ENCODE results near the gene CD3G.

Gene CD3G

GRCh38 chr11:118334745-118335144 lies 9.4 kb upstream of the CD3G start:
- H3K36me3 ChIP-seq (ENCODE audit: insufficient read depth, low read depth, low read length): no peaks in the 10 kb centered on the region
- H3K9ac ChIP-seq (ENCODE audit: low read depth, low read length): no peak overlapping the region

GRCh38 chr11:118338637-118339061 lies 5.5 kb upstream of the CD3G start:
- no peak overlapping the region for H3K9ac ChIP-seq (ENCODE audit: low read depth, low read length)
- peaks cover 3% of the 10 kb centered on the region for H3K9me3 ChIP-seq (ENCODE audit: insufficient read depth, low read depth, low read length)
- H3K36me3 ChIP-seq (ENCODE audit: insufficient read depth, low read depth, low read length): no peaks in the 10 kb centered on the region
- H3K4me3 ChIP-seq (ENCODE audit: low read length): no peak overlapping the region
- no peak overlapping the region for H3K27ac ChIP-seq (ENCODE audit: low read length)
- H3K27me3 ChIP-seq (ENCODE audit: insufficient read depth, low read length): peaks cover 14% of the 10 kb centered on the region; the same call in 1 of the 2 replicates
- H3K4me1 ChIP-seq (ENCODE audit: insufficient read depth, low read length): no peaks in the 10 kb centered on the region

More at GRCh38 chr11:118334745-118335144, 9.4 kb upstream of the CD3G start:
- no peaks in the 10 kb centered on the region for H3K4me1 ChIP-seq (ENCODE audit: insufficient read depth, low read length)
- H3K27ac ChIP-seq (ENCODE audit: low read length): no peak overlapping the region
- H3K4me3 ChIP-seq (ENCODE audit: low read length): no peak overlapping the region
- H3K27me3 ChIP-seq (ENCODE audit: insufficient read depth, low read length): peaks cover 8% of the 10 kb centered on the region; the same call in 1 of the 2 replicates
- H3K9me3 ChIP-seq (ENCODE audit: insufficient read depth, low read depth, low read length): peaks cover 11% of the 10 kb centered on the region

GRCh38 chr11:118339281-118339961 lies 4.7 kb upstream of the CD3G start:
- Histone ChIP-seq H3K9ac (ENCODE audit: low read depth, low read length) (no peak overlapping the region), H3K36me3 (ENCODE audit: insufficient read depth, low read depth, low read length) (no peaks in the 10 kb centered on the region), H3K9me3 (ENCODE audit: insufficient read depth, low read depth, low read length) (no peaks in the 10 kb centered on the region), H3K27me3 (ENCODE audit: insufficient read depth, low read length) (peaks cover 14% of the 10 kb centered on the region; the same call in 1 of the 2 replicates), H3K4me3 (ENCODE audit: low read length) (no peak overlapping the region), H3K27ac (ENCODE audit: low read length) (no peak overlapping the region), H3K4me1 (ENCODE audit: insufficient read depth, low read length) (no peaks in the 10 kb centered on the region)

- Histone ChIP-seq H3K27ac (ENCODE audit: low read length) (no peak overlapping the region), H3K9ac (ENCODE audit: low read depth, low read length) (no peak overlapping the region), H3K27me3 (ENCODE audit: insufficient read depth, low read length) (peaks cover 18% of the 10 kb centered on the region; the same call in 1 of the 2 replicates), H3K4me3 (ENCODE audit: low read length) (no peak overlapping the region), H3K36me3 (ENCODE audit: insufficient read depth, low read depth, low read length) (no peaks in the 10 kb centered on the region), H3K9me3 (ENCODE audit: insufficient read depth, low read depth, low read length) (no peaks in the 10 kb centered on the region), H3K4me1 (ENCODE audit: insufficient read depth, low read length) (no peaks in the 10 kb centered on the region)
These were observed 3.7 kb upstream of the CD3G start for GRCh38 chr11:118340449-118340848.

GRCh38 chr11:118341261-118341660 lies 2.9 kb upstream of the CD3G start:
- no peak overlapping the region for H3K27ac ChIP-seq (ENCODE audit: low read length)
- no peak overlapping the region for H3K4me3 ChIP-seq (ENCODE audit: low read length)
- peaks cover 23% of the 10 kb centered on the region for H3K27me3 ChIP-seq (ENCODE audit: insufficient read depth, low read length)
- no peaks in the 10 kb centered on the region for H3K9me3 ChIP-seq (ENCODE audit: insufficient read depth, low read depth, low read length)
- H3K9ac ChIP-seq (ENCODE audit: low read depth, low read length): no peak overlapping the region
- no peaks in the 10 kb centered on the region for H3K4me1 ChIP-seq (ENCODE audit: insufficient read depth, low read length)
- no peaks in the 10 kb centered on the region for H3K36me3 ChIP-seq (ENCODE audit: insufficient read depth, low read depth, low read length)

- H3K9me3 ChIP-seq (ENCODE audit: insufficient read depth, low read depth, low read length): no peaks in the 10 kb centered on the region
- no peaks in the 10 kb centered on the region for H3K4me1 ChIP-seq (ENCODE audit: insufficient read depth, low read length)
- no peaks in the 10 kb centered on the region for H3K36me3 ChIP-seq (ENCODE audit: insufficient read depth, low read depth, low read length)
- no peak overlapping the region for H3K27ac ChIP-seq (ENCODE audit: low read length)
- H3K4me3 ChIP-seq (ENCODE audit: low read length): no peak overlapping the region
- H3K9ac ChIP-seq (ENCODE audit: low read depth, low read length): no peak overlapping the region
- peaks cover 29% of the 10 kb centered on the region for H3K27me3 ChIP-seq (ENCODE audit: insufficient read depth, low read length)
These were observed 2.2 kb upstream of the CD3G start for GRCh38 chr11:118341815-118342489.

- Histone ChIP-seq H3K9ac (ENCODE audit: low read depth, low read length) (no peak within 1 kb of the TSS), H3K9me3 (ENCODE audit: insufficient read depth, low read depth, low read length) (no peaks in the 10 kb centered on the region), H3K4me1 (ENCODE audit: insufficient read depth, low read length) (no peaks in the 10 kb centered on the region), H3K4me3 (ENCODE audit: low read length) (no peak within 1 kb of the TSS), H3K27ac (ENCODE audit: low read length) (no peak within 1 kb of the TSS), H3K27me3 (ENCODE audit: insufficient read depth, low read length) (peaks cover 36% of the 10 kb centered on the region), H3K36me3 (ENCODE audit: insufficient read depth, low read depth, low read length) (no peaks in the 10 kb centered on the region)
These were observed 1.5 kb upstream of the CD3G start, which contains the start of gene CD3D for GRCh38 chr11:118342503-118343161. CD3D (minus strand) TSS chr11:118342705; CDS start chr11:118342607, 98 bp downstream.

GRCh38 chr11:118343248-118343647 lies 896 bp upstream of the CD3G start:
- Histone ChIP-seq H3K9me3 (ENCODE audit: insufficient read depth, low read depth, low read length) (no peaks in the 10 kb centered on the region), H3K4me3 (ENCODE audit: low read length) (no peak overlapping the region), H3K27ac (ENCODE audit: low read length) (no peak overlapping the region), H3K4me1 (ENCODE audit: insufficient read depth, low read length) (no peaks in the 10 kb centered on the region), H3K9ac (ENCODE audit: low read depth, low read length) (no peak overlapping the region), H3K27me3 (ENCODE audit: insufficient read depth, low read length) (peaks cover 41% of the 10 kb centered on the region), H3K36me3 (ENCODE audit: insufficient read depth, low read depth, low read length) (no peaks in the 10 kb centered on the region)

GRCh38 chr11:118349475-118349874 lies 5.3 kb downstream of the CD3G start:
- no peaks in the 10 kb centered on the region for H3K36me3 ChIP-seq (ENCODE audit: insufficient read depth, low read depth, low read length)
- H3K9me3 ChIP-seq (ENCODE audit: insufficient read depth, low read depth, low read length): no peaks in the 10 kb centered on the region
- H3K27me3 ChIP-seq (ENCODE audit: insufficient read depth, low read length): peaks cover 49% of the 10 kb centered on the region
- no peak overlapping the region for H3K27ac ChIP-seq (ENCODE audit: low read length)
- H3K4me3 ChIP-seq (ENCODE audit: low read length): no peak overlapping the region
- H3K4me1 ChIP-seq (ENCODE audit: insufficient read depth, low read length): no peaks in the 10 kb centered on the region
- H3K9ac ChIP-seq (ENCODE audit: low read depth, low read length): no peak overlapping the region

- Histone ChIP-seq H3K27me3 (ENCODE audit: insufficient read depth, low read length) (peaks cover 29% of the 10 kb centered on the region), H3K9ac (ENCODE audit: low read depth, low read length) (no peak overlapping the region), H3K4me1 (ENCODE audit: insufficient read depth, low read length) (no peaks in the 10 kb centered on the region), H3K27ac (ENCODE audit: low read length) (no peak overlapping the region), H3K36me3 (ENCODE audit: insufficient read depth, low read depth, low read length) (no peaks in the 10 kb centered on the region), H3K9me3 (ENCODE audit: insufficient read depth, low read depth, low read length) (no peaks in the 10 kb centered on the region), H3K4me3 (ENCODE audit: low read length) (no peak overlapping the region)
These were observed 9.1 kb downstream of the CD3G start for GRCh38 chr11:118353084-118353710.

GRCh38 chr11:118358071-118358470 lies 13.9 kb downstream of the CD3G start:
- no peak overlapping the region for H3K9ac ChIP-seq (ENCODE audit: low read depth, low read length)
- no peaks in the 10 kb centered on the region for H3K9me3 ChIP-seq (ENCODE audit: insufficient read depth, low read depth, low read length)

More at GRCh38 chr11:118358071-118358470, 13.9 kb downstream of the CD3G start:
- no peaks in the 10 kb centered on the region for H3K36me3 ChIP-seq (ENCODE audit: insufficient read depth, low read depth, low read length)
- H3K27ac ChIP-seq (ENCODE audit: low read length): no peak overlapping the region
- H3K4me1 ChIP-seq (ENCODE audit: insufficient read depth, low read length): peaks cover 2% of the 10 kb centered on the region; the same call in 1 of the 2 replicates
- no peak overlapping the region for H3K4me3 ChIP-seq (ENCODE audit: low read length)
- peaks cover 10% of the 10 kb centered on the region for H3K27me3 ChIP-seq (ENCODE audit: insufficient read depth, low read length)
